NCI-H510A (cell line): ENCODE results near the gene DLG2.

Experiments used
- DNase-seq: peaks from one replicate; lab custom pipeline; 2025; lab: John Stamatoyannopoulos, UW

The DLG2 gene

GRCh38 chr11:84260862-84261261 lies 1366.3 kb downstream of the DLG2 start:
- DNase-seq = no peak

GRCh38 chr11:84256618-84257017 lies 1370.5 kb downstream of the DLG2 start:
- no peak for DNase-seq

- no peak for DNase-seq
Measured at GRCh38 chr11:84255483-84255882, 1371.7 kb downstream of the DLG2 start.

- no peak for DNase-seq
Measured at GRCh38 chr11:84250834-84251613, 1376.1 kb downstream of the DLG2 start.

- DNase-seq = no peak
Measured at GRCh38 chr11:84249344-84250135, 1377.6 kb downstream of the DLG2 start.

- DNase-seq = no peak
Measured at GRCh38 chr11:84247926-84248325, 1379.2 kb downstream of the DLG2 start.

GRCh38 chr11:84247129-84247528 lies 1380.0 kb downstream of the DLG2 start:
- no peak for DNase-seq

- DNase-seq = no peak
Measured at GRCh38 chr11:84243629-84244263, 1383.4 kb downstream of the DLG2 start.

GRCh38 chr11:84241343-84242131 lies 1385.6 kb downstream of the DLG2 start:
- no peak for DNase-seq

GRCh38 chr11:84240847-84241246 lies 1386.3 kb downstream of the DLG2 start:
- DNase-seq = no peak

GRCh38 chr11:84236436-84236835 lies 1390.7 kb downstream of the DLG2 start:
- DNase-seq = no peak

- no peak for DNase-seq
Measured at GRCh38 chr11:84234462-84235202, 1392.5 kb downstream of the DLG2 start.

GRCh38 chr11:84234011-84234410 lies 1393.1 kb downstream of the DLG2 start:
- no peak for DNase-seq

GRCh38 chr11:84232511-84232910 lies 1394.6 kb downstream of the DLG2 start:
- no peak for DNase-seq

- DNase-seq = no peak
Measured at GRCh38 chr11:84230402-84230801, 1396.7 kb downstream of the DLG2 start.

- DNase-seq = no peak
Measured at GRCh38 chr11:84227970-84228665, 1399.0 kb downstream of the DLG2 start.

GRCh38 chr11:84224042-84224441 lies 1403.1 kb downstream of the DLG2 start:
- no peak for DNase-seq

GRCh38 chr11:84218318-84218717 lies 1408.8 kb downstream of the DLG2 start:
- no peak for DNase-seq

- DNase-seq = no peak
Measured at GRCh38 chr11:84215672-84216071, 1411.5 kb downstream of the DLG2 start.

- no peak for DNase-seq
Measured at GRCh38 chr11:84214557-84214956, 1412.6 kb downstream of the DLG2 start.
